ENCODE results near the gene MT1A.
A peak's percentile ranks its signal among the peaks of the same experiment; 100 is the strongest.
"Not testable (repeated sequence)": the region's sequence is repeated elsewhere in the genome, so short reads cannot be mapped to it uniquely, and the experiment has no call there.

MT1A gene

DNA sequence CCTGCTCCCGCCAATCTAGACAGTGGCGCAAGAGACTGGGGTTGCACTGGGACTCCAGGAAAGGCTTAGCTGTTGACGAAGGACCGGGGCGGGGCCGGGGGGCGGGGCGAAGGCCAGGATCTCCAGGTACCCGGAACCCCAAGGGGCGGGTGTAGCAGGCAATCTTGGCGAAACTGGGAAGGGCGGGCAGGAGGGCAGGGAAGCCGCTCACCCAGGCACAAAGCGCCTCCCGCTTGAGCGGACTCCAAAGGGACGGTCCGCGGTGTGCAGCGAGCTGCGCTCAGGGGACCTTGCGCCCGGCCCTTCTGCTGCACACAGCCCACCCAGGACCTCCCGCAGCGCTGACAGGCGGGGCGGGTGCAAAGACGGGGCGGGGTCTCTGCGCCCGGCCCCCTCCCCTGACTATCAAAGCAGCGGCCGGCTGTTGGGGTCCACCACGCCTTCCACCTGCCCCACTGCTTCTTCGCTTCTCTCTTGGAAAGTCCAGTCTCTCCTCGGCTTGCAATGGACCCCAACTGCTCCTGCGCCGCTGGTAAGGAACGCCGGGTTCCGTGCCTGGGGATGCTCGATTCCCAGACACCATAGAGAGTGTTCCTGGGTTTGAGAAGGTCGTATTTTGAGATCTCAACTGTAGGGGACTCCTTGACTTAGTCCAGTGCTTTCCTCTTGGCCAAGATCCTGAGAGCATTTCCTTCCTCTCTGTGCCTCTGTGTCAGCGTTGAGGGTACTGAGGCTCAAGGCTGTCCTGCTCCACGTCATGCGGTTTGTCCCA is 19.3 kb downstream of the MT1A start, which contains the start of gene MT1F:
Gene MT1F (plus strand): TSS at position 405 of the 772 bp plus-strand sequence. CDS start 100 bp downstream, at position 505.
- peak; percentile 43 for DNase-seq (ENCODE audit: low read depth)

DNA sequence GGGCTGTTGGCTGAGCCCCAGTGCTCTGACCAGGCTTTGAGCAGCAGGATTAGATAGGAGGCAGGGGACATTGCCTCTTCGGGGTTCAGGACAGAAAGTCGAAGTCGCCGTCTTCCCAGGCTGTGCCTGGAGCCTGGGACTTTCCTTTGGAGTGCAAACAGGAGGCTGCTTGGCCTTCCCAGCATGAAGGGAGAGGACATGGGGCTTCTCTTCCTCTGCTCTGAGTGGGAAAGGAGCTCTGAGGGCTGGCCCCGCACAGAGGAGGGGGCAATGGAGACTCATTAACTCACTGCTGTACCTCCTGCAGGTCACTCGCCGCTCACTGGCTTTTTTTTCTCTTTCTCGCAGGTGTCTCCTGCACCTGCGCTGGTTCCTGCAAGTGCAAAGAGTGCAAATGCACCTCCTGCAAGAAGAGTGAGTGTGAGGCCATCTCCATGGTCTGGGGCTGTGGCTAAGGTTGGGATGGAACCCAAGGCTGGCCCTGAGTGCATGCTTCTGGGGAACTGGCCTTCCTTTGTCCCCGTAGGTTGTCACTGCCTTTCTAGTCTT is 19.9 kb downstream of the MT1A start:
- DNase-seq (ENCODE audit: low read depth), result no peak

DNA sequence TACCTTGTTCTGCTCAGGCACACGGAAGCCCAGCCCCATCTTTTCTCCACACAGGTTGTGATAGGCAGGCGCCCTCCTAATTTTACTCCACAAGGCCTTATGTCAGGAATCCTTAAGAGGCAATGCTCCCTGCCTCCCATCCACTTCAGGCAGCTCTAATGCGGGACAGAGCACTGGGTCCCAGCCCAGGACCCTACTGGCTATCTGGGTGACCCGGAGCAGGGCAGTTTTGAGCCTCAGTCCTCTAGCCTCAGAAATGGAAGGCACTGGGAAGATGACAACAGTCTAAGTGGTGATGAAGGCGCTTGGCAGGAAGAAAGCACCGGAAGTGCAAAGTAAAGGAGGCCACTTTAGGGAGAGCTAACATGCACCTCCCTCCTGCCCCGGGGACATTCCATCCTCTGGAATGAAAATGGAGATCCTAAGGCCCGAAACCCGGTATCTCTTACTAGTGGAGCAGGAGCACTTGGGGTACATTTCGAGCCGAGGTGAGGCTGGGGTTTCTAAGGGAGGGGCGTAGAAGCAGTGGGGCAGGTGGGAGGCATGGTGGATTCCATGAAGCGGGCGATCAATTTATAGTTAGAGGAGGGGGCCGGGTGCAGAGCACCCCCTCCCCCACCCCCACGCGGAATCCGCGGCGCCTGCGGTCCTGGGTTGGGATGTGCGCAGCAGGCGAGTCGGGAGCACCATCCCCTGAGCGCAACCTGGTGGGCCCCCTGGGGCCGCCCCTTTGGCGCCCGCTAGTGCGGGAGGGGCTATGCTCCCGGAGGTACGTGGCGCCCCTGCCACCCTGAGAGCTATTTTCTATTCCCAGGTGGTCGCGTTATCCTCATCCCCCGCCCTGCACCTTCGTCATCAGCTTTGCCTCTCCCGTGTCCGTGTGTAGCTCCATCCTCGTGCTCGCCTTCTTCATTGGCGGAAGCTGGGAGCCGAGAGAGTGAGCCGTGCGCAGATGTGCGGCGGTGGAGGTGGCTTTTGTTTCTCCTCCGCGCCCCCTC is 24.2 kb downstream of the MT1A start:
- DNase-seq (ENCODE audit: low read depth), result no peak

DNA sequence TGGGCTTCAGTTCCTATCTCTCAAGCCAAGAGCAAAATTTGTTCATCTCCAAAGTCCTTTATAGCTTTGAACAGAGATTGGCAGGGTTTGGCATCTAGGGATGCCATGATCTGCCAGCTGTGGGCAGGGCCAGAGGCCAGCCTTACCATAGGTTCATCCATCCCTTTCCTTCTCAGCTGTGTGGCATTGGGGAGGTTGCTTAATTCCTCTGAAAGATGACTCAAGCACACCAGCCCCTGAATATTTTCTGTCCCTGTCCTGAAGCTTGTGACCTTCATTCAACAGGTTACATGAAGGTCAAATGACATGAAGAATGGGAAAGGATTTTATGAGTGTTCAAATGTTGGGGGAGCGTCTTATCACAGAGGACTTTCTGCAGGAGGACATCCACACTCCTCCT is 26.0 kb downstream of the MT1A start:
- DNase-seq (ENCODE audit: low read depth), result no peak

DNA sequence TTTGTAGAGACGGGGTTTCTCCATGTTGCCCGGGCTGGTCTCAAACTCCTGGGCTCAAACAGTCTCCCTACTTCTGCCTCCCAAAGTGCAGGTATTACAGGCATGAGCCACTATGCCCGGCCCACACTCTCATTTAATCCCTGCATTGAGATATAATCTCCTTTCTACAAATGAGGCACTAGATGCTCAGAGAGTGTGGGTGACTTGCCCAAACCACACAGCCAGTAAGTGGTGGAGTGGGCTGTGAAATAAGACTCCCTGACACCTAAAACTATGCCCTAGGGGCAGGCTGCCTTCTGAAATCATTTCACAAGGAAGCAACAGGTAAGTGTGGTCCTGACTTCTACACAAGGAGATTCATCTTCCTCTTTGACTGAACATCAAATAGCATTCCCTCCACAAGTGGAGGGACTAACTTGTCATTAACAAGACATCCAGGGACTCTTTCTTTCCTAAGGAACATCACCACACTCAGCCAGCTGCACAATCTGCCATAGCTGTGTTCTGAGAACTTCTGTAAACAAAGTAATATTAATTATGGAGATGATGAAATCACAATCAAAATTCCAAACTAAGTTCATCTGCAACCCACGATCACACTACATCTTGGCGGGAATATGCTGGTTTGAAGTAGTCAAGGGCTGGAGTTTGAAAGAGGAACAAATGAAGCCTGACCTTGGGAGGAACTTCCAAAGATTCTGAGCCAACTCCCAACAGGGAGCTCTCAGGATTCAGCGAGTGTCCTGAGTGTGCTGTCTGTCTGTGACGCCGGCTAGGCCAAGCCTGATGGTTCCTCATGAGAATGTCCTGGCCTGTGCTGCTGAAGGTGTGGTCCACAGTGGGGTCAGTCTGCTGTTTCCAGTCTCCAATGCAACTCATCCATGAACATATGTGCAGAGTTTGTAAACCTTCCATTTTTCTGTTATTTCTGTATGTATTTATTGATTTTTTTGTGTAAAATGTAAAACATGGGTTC is 27.1 kb downstream of the MT1A start:
- not testable (repeated sequence) for DNase-seq (ENCODE audit: low read depth)

DNA sequence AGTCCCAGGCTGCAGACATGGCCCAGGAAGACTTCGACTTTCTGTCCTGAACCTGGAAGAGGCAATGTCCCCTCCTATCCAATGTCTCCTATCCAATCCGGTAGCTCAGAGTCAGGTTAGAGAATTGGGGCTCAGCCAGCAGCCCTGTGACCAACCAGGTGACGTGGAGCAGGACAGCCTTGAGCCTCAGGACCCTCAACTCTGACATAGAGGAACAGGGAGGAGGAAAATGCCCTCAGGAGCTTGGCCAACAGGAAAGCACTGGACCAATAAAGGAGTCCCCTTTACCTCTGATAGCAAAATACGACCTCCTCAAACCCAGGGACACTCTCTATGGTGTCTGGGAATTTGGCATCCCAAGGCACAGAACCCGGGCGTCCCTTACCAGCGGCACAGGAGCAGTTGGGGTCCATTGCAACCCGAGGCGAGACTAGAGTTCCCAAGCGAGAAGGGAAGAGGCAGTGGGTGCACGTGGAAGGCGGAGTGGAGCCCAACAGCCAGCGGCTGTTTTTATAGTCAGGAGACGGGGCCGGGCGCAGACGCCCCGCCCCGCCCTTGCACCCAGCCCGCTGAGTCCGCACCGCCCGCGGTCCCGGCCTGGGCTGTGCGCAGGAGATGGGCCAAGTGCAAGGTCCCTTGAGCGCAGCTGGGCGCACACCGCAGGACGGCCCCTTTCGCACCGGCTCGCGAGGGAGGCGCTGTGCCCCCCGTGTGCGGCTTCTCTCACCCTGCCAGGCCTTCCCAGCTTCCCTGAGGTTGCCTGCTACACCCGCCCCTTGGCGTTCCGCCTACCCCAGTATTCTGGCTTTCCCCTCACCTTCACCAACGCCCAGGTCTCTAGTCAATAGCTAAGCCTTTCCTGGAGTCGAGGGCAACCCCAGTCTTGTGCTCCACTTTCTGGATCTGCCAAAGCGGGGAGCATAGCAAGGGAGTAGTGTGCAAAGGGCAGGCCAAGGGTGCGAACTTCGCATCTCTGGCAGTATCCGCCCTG is 29.4 kb downstream of the MT1A start, which contains the start of gene MT1G:
Gene MT1G (minus strand): TSS at position 485 of the 991 bp plus-strand sequence. CDS start 72 bp downstream, at position 413.
- no peak for DNase-seq (ENCODE audit: low read depth)

DNA sequence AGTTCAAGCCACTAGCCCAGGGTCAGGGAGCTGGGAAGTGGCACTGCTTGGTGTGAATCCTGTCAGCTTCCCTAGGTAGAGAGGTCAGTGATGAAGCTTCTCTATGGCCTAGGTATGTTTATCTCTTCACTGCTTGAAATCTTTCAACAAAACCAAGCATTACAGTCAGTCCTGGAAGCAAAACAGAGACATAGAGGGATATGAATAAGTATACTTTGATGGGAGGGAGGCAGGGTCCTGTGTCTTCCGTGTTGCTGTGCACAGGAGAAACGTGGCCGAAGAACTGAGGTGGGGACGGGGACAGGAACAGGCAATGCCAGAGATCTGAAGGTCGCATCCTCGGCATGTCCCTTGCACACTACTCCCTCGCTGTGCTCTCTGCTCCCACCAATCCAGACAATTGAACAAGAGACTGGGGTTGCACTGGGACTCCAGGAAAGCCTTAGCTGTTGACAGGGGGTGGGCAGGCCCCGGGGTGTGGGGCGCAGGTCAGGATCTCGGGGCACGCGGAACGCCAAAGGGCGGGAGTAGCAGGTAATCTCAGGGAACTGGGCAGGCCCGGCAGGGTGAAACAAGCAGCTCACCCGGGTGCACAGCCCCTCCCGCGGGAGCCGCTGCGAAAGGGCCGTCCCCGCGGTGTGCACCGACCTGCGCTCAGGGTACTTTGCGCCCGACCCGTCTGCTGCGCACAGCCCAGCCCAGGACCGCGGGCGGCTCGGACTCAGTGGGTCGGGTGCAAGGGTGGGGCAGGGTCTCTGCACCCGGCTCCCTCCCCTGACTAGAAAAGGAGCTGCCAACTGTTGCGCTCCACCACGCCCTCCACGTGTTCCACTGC is 30.8 kb downstream of the MT1A start, which contains the start of gene MT1H:
Gene MT1H (plus strand): TSS at position 810 of the 835 bp plus-strand sequence. CDS start 71 bp downstream, outside the sequence.
- no peak for DNase-seq (ENCODE audit: low read depth)

DNA sequence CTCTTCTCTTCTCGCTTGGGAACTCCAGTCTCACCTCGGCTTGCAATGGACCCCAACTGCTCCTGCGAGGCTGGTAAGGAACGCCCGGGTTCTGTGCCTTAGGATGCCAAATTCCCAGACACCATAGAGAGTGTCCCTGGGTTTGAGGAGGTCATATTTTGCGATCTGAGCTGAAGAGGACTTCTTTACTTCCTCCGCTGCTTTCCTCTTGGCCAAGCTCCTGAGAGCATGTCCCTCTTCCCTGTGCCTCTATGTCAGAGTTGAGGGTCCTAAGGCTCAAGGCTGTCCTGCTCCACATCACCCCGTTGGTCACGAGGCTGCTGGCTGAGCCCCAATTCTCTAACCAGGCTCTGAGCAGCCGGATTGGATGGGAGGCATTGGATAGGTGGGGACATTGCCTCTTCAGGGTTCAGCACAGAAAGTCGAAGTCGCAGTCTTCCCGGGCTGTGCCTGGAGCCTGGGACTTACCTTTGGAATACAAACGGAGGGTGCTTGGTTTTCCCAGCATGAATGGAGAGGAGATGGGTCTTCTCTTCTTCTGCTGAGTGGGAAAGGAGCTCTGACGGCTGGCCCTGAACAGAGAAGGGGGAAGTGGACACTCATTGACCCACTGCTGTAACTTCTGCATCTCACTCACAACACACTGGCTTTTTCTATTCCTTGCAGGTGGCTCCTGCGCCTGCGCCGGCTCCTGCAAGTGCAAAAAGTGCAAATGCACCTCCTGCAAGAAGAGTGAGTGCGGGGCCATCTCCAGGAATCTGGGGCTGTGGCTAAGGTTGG is 31.6 kb downstream of the MT1A start:
- no peak for DNase-seq (ENCODE audit: low read depth)

DNA sequence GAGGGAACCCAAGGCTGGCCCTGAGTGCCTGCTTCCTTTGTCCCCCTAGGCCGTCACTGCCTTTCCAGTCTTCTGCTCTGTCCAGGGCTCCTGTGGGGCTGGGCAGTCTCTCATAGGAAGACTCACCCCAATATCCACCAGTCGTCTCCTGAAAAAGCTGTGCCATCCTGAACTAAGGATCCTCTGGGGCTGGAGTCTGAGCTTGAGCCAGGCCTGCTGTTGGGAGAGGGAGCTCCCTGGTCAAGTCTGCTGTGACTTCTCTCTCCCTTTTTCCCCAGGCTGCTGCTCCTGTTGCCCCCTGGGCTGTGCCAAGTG is 32.1 kb downstream of the MT1A start:
- DNase-seq (ENCODE audit: low read depth), result no peak

DNA sequence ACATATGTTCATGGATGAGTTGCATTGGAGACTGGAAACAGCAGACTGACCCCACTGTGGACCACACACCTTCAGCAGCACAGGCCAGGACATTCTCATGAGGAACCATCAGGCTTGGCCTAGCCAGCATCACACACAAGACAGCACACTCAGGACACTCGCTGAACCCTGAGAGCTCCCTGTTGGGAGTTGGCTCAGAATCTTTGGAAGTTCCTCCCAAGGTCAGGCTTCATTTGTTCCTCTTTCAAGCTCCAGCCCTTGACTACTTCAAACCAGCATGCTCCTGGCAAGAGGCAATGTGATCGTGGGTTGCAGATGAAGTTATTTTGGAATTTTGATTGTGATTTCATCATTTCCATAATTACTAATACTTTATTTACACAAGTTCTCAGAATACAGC is 33.2 kb downstream of the MT1A start:
- not testable (repeated sequence) for DNase-seq (ENCODE audit: low read depth)

DNA sequence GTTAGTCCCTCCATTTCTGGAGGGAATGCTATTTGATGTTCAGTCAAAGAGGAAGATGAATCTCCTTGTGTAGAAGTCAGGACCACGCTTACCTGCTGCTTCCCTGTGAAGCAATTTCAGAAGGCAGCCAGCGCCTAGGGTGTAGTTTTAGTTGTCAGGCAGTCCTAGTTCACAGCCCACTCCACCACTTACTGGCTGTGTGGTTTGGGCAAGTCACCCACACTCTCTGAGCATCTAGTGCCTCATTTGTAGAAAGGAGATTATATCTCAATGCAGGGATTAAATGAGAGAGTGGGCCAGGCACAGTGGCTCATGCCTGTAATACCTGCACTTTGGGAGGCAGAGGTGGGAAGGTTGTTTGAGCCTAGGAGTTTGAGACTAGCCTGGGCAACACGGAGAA is 33.7 kb downstream of the MT1A start:
- DNase-seq (ENCODE audit: low read depth), result not testable (repeated sequence)

DNA sequence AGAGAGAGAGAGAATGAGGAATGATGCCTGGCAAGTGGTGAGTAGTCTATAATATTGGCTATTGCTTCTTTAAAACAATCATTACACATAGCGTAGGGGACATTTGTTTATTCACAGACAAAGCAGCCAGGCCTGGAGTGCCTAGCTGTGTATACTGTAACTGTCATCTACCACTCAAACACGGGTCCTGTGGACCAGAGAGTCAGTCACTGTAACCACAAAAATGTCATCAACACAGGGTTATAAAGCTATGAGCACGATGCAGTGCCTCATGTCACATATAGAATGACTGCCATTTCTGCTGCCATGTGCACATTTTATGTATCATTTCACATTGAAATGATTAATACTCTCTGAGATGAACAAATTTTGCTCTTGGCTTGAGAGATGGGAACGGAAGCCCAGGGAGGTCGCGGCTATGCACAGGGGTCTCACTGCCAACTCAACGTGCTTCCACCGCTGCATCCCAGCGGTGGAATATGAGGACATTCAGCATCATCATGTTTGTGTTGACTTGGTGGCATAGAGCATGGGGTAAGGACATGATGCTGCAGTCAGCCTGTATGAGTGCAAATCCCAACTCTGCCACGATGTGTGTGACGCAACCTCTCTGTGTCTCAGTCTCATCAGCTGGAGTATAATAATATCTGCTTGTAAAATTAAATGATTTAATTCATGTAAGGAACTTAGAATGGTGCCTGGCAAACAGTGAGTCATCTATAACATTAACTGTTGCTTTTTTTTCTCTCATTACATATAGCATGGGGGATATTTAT is 34.5 kb downstream of the MT1A start:
- DNase-seq (ENCODE audit: low read depth), result no peak

DNA sequence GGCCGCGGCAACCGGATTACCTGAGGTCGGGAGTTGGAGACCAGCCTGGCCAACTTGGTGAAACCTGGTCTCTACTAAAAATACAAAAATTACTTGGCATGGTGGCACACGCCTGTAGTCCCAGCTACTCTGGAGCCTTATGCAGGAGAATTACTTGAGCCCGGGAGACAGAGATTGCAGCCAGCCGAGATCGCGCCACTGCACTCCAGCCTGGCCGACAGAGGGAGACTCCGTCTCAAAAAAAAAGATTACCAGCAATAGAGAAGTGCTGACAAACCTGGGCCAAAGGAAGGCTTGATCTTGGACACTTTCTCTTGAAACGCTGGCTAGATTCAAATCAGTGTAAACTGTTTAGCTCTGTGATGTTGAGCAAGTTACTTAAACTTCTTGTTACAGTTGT is 35.5 kb downstream of the MT1A start:
- no peak for DNase-seq (ENCODE audit: low read depth)

DNA sequence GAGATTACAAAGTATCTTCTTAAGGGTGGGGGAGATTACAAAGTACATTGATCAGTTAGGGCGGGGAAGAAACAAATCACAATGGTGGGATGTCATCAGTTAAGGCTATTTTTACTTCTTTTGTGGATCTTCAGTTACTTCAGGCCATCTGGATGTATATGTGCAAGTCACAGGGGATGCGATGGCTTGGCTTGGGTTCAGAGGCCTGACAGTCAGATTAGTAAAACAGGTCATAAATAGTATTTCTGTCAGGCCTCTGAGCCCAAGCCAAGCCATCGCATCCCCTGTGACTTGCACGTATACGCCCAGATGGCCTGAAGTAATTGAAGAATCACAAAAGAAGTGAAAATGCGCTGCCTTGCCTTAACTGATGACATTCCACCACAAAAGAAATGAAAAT is 36.1 kb downstream of the MT1A start:
- not testable (repeated sequence) for DNase-seq (ENCODE audit: low read depth)

DNA sequence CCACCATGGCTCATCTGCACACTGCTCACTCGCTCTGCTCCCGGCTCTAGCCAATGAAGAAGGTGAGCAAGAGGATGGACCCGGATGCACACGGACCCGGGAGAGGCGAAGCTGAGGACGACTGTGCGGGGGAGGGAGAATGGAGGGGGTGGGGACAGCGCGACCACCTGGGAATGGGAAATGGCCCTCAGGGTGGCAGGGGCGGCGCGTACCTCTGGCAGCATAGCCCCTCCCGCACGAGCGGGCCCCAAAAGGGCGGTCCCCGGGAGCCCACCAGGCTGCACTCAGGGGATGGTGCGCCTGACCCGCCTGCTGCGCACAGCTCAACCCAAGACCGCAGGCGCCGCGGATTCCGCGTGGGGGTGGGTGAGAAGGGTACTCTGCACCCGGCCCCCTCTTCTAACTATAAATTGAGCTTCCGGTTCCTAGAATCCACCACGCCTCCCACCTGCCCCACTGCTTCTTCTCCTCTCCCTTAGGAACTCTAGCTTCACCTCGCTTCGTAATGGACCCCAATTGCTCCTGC is 37.3 kb downstream of the MT1A start:
- DNase-seq (ENCODE audit: low read depth), result peak; percentile 29

DNA sequence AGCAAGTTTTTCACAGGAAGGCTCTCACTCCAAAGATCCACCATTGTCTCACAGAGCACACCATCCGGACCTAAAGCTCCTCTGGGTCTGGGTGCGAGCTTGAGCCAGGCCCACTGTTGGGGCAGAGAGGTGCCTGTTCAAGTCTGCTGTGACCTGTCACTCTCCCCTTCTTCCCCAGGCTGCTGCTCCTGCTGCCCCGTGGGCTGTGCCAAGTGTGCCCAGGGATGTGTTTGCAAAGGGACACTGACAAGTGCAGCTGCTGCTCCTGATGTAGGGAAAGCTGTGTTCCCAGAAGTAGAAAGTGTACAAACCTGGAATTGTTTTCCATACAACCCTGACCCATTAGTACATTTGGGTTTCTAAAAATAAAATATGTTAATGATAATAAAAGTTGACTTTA is 39.0 kb downstream of the MT1A start:
- no peak for DNase-seq (ENCODE audit: low read depth)

DNA sequence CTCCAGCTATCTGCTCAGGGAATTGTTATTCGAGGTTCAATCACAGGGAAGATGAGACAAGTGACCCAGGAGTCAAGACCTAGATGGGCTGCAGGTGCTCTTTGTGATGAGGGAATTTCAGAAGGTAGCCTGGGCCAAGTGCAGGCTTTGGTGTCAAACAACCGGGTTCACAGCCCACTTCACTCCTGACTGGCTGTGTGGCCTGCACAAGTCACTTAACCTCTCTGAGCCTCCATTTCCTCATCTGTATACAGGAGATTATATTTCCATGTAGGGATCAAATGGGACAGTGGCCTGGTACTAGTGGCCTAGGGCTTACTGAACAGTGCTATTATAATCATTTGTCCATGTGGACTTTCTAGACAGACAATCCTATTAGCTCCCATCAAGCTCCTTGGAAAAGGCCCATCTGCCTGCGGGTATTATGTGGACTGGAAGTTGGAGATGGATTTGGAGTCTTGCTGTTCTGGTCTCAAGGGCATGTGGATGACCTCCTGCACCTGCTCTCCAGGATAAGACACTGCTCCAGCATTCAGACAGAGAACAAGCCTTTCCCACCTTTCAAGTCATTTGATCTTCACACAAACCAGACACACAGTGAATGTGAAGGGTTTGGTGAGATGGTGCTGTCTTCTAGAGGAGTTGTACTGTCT is 40.7 kb downstream of the MT1A start:
- DNase-seq (ENCODE audit: low read depth), result no peak

Data from activated gamma-delta T cell treated with anti-CD3 and anti-CD28 coated beads, Interleukin-2, amount 50 U/mL, for 16 hours (primary cell).